HG03280 (cell line): Measurements from ENCODE around the gene MAP7D2.

Experiments used
- ATAC-seq: cut with Tn5 transposase; IDR thresholded peaks from one replicate; pipeline ENCODE4 v1.9.1; 2021; ENCODE audit warnings: mild to moderate bottlenecking, moderate library complexity; ENCODE audit not compliant: unreplicated experiment

MAP7D2 gene

GRCh38 chrX:19975845-19976244 is 140.9 kb downstream of the MAP7D2 start:
- ATAC-seq = no peak

GRCh38 chrX:19972984-19973383 is 143.7 kb downstream of the MAP7D2 start:
- ATAC-seq = no peak

- ATAC-seq = no peak
These were observed 148.4 kb downstream of the MAP7D2 start for GRCh38 chrX:19968276-19968675.

GRCh38 chrX:19966056-19966455 is 150.7 kb downstream of the MAP7D2 start:
- ATAC-seq = no peak

GRCh38 chrX:19964017-19964710 is 152.5 kb downstream of the MAP7D2 start:
- no peak for ATAC-seq

GRCh38 chrX:19960913-19961312 is 155.8 kb downstream of the MAP7D2 start:
- no peak for ATAC-seq

GRCh38 chrX:19958552-19959486 is 157.9 kb downstream of the MAP7D2 start:
- no peak for ATAC-seq

GRCh38 chrX:19956923-19957322 is 159.8 kb downstream of the MAP7D2 start:
- no peak for ATAC-seq
